GM12872 (cell line): ENCODE measurements around the gene RAB7B.

Experiments used
- TF ChIP-seq, protein P1 (sequence below): IDR thresholded peaks from 3 replicates; pipeline ENCODE4 v1.5.1; 2011; ENCODE audit warnings: low read depth, mild to moderate bottlenecking, low read length, moderate library complexity; ENCODE audit not compliant: insufficient read depth

The RAB7B gene

GRCh38 chr1:206006946-206007345 is 3.8 kb upstream of the RAB7B start:
- TF ChIP-seq, protein P1, sequence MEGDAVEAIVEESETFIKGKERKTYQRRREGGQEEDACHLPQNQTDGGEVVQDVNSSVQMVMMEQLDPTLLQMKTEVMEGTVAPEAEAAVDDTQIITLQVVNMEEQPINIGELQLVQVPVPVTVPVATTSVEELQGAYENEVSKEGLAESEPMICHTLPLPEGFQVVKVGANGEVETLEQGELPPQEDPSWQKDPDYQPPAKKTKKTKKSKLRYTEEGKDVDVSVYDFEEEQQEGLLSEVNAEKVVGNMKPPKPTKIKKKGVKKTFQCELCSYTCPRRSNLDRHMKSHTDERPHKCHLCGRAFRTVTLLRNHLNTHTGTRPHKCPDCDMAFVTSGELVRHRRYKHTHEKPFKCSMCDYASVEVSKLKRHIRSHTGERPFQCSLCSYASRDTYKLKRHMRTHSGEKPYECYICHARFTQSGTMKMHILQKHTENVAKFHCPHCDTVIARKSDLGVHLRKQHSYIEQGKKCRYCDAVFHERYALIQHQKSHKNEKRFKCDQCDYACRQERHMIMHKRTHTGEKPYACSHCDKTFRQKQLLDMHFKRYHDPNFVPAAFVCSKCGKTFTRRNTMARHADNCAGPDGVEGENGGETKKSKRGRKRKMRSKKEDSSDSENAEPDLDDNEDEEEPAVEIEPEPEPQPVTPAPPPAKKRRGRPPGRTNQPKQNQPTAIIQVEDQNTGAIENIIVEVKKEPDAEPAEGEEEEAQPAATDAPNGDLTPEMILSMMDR, result no peak

- TF ChIP-seq, protein P1, result no peak
These were observed 2.6 kb upstream of the RAB7B start for GRCh38 chr1:206005778-206006180.

- TF ChIP-seq, protein P1, result no peak
These were observed 2.0 kb upstream of the RAB7B start for GRCh38 chr1:206005234-206005633.

- TF ChIP-seq, protein P1, result no peak
These were observed 1.6 kb upstream of the RAB7B start for GRCh38 chr1:206004826-206005225.

- TF ChIP-seq, protein P1, result no peak
These were observed 932 bp upstream of the RAB7B start for GRCh38 chr1:206003854-206004800.

DNA sequence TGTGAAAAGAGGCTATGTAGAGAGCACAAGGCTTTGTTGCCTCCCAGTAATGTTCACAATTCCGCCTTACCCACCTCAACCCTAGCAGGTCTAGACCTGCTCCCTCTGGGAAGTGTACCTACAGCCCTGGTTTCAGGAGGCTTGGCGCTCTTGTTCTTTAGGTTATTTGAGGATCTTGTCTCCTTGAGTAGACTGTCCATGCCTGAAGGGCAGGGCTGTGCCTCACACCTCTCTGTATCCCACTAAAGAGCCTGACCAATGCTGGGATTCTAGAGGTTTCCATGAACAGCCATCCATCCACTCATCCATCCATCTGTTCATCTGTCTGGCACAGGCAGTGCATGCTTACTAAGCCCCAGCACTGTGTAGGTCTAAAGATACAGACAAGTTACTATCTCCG is 1.0 kb downstream of the RAB7B start:
- TF ChIP-seq, protein P1, result no peak

DNA sequence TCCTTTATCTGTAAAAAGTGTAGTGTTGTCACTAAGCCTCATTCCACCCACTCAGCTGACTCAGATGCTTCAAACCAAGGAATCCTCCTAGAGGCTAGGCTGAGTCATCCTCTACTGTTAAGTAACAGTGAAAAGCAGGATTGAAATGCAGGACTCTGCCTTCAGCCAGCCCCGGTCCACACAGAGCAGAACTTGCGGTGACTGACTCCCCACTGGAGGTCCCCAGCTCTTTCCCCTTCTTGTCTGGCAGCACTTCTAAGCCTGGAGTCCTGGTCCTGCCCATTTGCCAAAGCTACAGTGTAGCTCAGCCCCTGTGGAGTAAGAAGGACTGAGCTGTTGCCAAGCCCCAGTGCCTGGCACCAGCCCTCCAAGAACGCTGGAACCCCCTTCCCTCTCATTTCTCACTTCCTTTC is 1.7 kb downstream of the RAB7B start:
- TF ChIP-seq, protein P1, result no peak
